GM19372 (cell line): ENCODE results near the gene NR5A1.

Source experiments
- ATAC-seq: cut with Tn5 transposase; IDR thresholded peaks from one replicate; pipeline ENCODE4 v1.9.1; 2021; ENCODE audit warnings: mild to moderate bottlenecking, low read depth, moderate library complexity; ENCODE audit not compliant: unreplicated experiment

NR5A1 gene

DNA sequence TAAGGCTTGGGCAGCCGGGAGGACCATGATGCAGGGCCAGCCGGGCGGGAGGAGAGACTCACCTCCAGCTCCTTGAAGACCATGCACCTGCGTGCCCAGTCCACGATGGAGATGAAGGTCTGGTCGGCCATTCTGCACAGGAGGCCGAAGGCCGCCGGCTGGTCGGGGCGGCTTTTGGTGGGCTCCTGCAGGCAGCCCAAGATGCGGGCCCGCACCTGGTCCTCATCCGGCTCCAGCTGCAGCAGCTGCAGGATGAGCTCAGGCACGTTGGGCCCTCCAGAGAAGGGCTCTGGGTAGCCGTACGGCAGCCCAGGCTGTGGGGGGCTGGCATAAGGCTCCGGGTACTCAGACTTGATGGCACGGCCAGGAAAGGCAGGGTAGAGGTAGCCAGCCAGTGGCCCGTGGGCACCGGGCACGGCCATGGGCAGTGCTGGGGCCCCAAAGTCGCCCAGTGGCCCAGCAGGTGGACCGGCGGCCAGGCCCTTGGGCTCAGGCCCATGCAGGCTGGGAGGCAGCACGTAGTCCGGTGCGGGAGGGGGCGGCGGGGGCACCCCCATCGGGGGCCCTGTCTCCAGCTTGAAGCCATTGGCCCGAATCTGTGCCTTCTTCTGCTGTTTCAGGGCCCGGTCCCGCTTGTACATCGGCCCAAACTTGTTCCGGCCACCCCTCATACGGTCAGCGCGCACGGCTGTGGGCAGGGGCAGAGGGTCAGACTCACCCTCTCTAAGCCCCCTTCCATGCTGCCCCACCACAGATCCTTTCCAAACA, 7.0 kb downstream of the NR5A1 start:
- ATAC-seq, result no peak

DNA sequence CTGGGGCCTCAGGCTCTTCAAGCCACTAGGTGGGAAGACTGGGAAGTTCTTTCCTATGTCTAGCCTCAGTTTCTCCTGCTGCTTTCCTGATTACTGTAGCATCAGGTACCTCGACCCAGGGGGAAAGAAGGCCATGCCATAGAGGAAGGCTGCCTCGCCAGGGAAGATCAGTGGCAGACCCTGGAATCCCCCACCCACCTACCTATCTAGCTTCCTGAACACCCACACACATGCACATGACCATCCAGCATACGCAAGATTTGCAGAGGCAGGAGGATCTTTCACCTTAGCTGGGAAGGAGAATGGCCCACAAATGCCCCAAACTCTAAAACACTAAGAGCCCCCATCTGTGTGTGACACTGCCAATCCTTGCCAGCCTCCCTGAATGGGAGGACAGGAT, 8.0 kb downstream of the NR5A1 start:
- ATAC-seq, result no peak

DNA sequence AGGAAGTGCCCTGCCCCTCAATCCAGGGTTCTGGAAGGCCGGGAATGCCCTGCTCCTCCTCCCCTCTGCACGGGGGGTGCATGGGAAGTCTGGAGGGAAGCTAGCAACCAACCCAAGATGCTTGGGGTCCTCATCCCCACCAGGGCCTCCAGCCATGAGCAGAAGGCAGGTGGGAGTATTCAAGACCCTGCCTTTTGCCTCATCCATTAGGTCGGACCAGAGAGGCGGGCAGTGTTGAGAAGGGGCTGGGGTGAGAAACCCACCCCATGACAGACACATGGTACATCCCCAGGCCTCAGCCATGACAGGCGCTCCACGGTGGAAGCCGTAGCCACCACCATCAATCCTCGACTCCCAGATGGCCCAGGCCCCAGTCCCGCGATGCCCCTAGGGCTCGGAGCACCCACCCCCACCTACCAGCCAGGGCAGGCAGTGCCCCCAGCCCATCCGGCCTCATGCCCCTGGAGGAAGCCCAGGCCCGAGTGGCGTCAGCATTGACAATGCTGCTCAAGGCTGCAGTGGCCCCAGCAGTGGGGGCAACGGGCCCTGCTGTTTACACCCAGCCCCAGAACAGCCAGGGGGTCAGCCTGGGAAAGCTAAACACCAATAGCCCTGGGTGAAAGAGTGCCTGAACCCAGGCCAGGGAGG, 8.6 kb downstream of the NR5A1 start:
- no peak for ATAC-seq

- no peak for ATAC-seq
Observed at GRCh38 chr9:124498040-124498439, 9.2 kb downstream of the NR5A1 start.

DNA sequence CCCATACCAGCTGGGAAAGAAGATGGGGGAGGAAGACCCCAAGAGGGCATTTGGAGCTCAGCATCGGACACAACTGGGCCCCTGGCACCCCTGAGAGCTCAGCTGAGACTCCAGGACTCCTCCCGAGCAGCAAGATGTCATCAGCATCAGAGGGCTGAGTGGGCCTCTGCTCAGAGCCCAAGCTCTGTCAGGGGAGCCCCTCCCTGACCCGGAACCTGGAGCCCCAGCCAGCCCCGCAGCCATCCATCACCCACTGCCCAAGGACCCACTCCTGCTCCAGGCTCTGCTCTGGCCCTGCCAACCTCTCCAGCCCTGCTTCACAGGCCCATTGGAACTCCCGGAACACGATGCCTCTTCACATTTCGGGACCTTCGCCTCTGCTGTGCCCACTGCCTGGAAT, 9.8 kb downstream of the NR5A1 start:
- ATAC-seq, result no peak

- ATAC-seq, result no peak
Observed at GRCh38 chr9:124496463-124496862, 10.7 kb downstream of the NR5A1 start.

DNA sequence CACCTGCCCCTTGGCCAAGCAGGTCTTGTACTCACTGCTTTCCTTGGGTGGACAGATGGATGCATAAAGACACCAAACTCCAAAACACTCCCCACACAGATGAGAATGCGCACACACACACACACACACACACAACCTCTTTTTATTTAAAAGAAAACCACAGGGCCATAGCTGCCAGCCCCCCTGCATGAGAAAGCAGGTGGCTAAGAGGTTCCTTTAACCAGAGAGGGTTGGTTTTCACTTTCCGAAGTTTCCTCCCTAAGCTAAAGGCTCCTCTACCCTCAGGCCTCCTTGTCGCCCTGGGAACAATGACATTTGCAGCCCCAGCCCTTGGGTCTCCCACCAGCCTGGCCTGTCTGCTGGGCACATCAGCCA, 11.1 kb downstream of the NR5A1 start:
- ATAC-seq, result no peak

DNA sequence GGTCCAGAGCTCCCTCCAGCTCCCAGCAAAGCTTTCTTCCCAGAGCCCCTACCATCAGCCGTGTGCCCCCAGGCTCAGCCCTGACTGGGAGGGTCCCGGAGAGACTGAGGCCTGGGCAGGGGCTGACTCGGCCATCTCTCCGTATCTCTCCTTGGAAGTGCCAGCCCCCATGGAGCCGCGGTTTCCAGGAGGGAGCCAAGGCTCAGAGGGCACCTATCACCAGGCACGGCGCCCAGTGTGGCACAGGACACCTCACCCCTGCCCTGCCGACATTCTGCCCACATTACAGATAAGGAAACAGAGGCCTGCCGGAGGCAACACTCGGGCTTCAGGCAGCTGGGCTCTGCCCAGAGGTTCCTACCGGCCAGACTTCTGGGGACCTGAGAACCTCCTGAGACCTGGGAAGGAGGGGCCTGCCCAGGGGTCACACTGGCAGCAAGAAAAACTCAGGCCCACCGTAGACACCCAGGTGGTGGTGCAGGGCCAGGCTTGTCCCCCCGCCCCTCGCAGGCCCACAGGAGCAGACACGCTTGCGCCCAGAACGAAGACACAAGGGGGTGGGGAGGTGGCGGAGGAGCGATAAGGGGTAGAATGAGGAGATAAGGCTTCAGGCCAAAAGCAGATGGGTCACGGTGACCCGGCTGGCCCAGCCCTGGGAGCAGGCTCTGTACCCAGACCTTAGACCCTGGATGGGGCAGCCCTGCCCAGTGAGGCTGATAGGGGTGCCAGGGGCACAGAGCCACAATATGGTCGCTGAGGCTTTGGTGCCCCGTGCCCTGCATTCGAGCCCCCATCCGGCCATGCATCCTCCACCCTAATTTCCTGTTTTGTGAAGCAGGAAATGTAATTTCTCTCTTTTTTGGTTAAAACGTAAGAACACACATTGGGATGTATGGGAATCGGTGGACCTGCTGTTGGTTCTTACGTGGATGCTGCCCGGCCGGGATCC, 11.8 kb downstream of the NR5A1 start:
- no peak for ATAC-seq

- ATAC-seq, result no peak
Observed at GRCh38 chr9:124493794-124494479, 13.3 kb downstream of the NR5A1 start.

DNA sequence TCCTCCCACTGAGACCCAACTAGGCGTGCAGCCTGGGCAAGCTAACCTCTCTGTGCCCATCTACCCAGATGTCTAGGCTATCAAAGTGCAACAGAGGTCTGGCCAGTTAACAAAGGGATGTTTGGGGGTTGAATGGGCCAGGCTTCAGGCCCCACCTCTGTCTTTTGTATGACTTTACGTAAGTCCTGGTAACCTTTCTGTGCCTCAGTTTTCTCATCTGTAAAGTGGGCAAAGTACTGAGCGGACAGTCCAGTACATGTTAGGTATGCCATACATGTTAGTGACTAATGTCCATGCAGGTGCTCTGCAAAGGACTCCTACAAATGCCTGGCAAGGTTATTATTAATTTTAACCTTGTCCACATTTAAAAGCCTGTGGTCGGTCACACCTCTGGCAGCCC, 14.0 kb downstream of the NR5A1 start:
- no peak for ATAC-seq

DNA sequence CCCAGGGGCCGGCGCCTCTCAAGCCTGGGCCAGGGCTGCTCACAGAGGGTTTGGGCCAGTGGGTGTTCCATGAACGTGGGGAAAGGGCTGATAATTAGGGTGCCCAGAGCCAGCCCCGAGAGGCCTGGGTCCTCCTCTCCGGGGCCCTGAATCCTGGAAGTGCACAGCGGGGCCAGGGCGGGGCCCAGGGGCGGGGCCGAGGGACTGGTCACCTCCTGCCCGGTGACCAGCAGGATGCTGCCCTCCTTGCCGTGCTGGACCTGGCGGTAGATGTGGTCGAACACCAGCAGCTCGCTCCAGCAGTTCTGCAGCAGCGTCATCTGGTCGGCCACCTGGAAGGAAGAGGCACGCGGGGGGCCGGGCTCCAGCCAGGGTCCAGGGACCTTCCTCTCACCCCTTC, 14.4 kb downstream of the NR5A1 start:
- ATAC-seq, result no peak

DNA sequence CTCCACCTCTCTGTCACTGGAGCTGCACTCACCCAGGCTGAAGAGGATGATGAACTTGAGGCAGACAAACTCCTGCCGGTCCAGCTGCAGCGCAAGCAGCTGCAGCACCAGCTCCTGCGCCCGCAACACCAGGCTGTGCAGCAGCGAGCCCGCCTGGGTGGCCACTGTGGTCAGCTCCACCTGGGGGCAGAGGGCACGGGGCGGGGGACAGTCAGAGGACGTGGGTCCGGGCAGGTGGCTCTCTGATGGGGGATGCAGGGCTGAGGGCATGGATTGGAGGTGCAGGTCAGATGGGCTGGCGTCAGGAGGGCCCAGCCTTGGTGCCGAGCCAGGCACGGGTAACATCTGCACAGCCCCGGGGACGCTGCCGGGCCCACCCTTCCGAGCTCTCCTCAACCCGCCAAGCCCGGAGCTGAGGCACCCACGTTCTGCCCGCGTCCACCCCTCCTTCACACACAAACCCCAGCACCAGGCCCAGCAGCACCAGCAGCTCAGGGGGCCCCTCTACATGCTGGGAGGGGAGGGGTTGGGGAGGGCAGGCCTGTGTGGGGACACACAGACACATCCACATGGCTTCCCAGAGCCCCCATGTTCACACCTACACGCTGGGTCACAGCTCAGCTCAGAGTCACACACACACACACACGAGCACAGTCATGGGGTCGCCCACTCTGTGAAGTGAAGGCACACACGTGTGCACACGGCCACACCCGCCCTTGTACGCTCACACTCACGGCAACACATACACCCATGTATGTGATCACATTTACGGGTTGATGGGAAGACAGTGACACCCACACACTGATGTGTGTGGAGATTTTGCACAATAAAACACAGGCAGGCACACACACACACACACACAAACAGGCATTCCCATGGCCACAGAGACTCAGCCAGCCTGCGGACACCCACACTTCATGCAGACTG, 15.9 kb downstream of the NR5A1 start:
- no peak for ATAC-seq

GRCh38 chr9:124490004-124490403, 17.2 kb downstream of the NR5A1 start:
- ATAC-seq, result no peak

DNA sequence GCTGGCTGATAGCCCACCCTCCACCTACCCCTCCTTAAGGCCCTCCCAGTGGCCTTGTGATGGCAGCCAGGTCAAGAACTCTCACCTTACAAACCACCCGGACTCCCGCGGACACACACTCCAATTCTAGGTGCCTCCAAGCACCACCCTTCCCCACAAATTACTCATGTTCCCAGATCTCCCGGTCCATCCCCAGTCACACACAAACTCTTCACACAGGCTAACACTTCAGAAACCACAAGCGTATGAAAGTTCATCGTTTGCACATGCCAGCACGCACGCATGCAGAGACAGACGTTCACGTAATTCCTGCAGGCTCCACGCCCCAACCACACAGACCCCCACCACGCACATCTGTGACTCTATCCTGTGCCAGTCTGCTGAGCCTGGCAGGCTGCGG, 18.0 kb downstream of the NR5A1 start:
- no peak for ATAC-seq

- ATAC-seq, result no peak
Observed at GRCh38 chr9:124488641-124489210, 18.5 kb downstream of the NR5A1 start.

GRCh38 chr9:124487260-124488182, 19.7 kb downstream of the NR5A1 start:
- ATAC-seq, result no peak

DNA sequence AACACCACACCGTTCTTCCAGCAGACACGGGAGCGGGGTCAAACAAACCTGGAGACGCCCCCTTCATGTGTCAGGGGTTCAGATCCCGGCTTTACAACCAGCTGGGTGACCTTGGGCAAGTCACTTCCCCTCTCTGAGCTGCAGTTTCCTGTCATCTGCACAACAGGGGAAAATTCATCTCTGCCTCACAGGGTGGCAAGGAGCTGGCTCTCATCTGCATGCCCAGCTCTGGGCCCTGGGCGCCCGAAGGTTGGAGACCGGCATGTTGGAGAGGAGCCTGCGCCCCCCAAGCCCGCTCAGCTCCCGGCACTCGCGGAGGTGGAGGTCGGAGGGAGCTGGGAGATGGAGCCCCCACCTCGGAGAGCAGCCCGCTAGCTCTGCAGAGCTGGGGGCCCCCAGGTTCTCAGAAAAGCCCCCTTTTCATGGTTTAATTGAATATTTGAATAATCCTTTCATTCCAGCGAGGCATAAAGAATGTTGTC, 20.4 kb downstream of the NR5A1 start:
- ATAC-seq, result no peak

- no peak for ATAC-seq
Observed at GRCh38 chr9:124485936-124486335, 21.3 kb downstream of the NR5A1 start.
